Astrocyte of the spinal cord (primary cell): Measurements from ENCODE around the gene EDNRA.
A peak's percentile ranks its signal among the peaks of the same experiment; 100 is the strongest.

Experiments used
- DNase-seq: peaks from one replicate; pipeline ENCODE4 v3.0.0; 2011; ENCODE audit warnings: low read depth, low spot score
- H3K4me3 ChIP-seq: 2 replicates; pipeline ENCODE4 v1.5.1; 2011; ENCODE audit warnings: low read depth, mild to moderate bottlenecking, low read length, moderate library complexity
- in situ Hi-C: cut with HindIII; loops from 2 replicates; pipeline ENCODE4 v1.10.0; 2017; ENCODE audit warnings: low sequenced_read_pairs
- TF ChIP-seq, protein P1 (sequence below): IDR thresholded peaks from 2 replicates; pipeline ENCODE4 v1.5.1; 2012; ENCODE audit warnings: low read depth, mild to moderate bottlenecking, low read length, inconsistent platforms

Gene EDNRA

DNA sequence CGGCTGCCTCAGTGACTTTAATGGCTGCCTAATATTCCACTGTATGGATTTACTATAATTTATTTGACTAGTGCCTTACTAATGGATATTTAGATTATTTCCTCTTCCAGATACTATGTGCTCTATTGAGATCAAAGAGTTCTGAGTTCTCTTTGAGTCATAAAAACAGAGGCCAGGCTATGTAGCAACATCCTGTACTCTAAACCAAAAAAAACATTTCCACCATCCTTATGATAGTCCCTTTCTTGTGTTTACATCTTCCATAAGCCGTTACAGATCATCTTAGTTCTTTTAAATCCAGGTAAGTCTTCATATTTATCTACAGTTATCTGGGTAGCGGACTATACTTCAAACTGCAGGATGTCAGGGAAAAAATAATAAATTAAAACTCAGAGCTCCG is 79.7 kb downstream of the EDNRA start:
- TF ChIP-seq, protein P1, sequence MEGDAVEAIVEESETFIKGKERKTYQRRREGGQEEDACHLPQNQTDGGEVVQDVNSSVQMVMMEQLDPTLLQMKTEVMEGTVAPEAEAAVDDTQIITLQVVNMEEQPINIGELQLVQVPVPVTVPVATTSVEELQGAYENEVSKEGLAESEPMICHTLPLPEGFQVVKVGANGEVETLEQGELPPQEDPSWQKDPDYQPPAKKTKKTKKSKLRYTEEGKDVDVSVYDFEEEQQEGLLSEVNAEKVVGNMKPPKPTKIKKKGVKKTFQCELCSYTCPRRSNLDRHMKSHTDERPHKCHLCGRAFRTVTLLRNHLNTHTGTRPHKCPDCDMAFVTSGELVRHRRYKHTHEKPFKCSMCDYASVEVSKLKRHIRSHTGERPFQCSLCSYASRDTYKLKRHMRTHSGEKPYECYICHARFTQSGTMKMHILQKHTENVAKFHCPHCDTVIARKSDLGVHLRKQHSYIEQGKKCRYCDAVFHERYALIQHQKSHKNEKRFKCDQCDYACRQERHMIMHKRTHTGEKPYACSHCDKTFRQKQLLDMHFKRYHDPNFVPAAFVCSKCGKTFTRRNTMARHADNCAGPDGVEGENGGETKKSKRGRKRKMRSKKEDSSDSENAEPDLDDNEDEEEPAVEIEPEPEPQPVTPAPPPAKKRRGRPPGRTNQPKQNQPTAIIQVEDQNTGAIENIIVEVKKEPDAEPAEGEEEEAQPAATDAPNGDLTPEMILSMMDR = no peak
- in situ Hi-C loops = no loop called here
- peak; percentile 74 for DNase-seq
- H3K4me3 ChIP-seq = no peak overlapping the region

DNA sequence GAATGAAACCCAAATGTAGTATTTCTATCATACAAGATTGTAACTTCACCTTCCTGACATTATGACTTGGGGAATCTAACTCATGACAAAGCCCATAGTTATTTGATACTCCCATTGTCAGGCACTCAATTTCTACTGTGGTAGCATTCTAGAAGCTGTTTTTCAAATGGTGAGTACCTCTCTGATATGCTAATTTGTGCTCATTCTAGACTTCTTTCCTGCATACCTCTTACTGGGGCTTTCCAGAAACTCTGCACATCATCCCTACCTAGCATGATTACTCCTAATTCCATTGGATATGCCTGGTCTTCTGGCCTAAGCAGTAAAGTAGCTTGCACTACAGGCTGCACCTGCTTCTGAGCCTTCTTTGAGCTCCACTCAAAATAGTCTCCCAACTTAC is 85.9 kb downstream of the EDNRA start:
- in situ Hi-C loops = no loop called here
- TF ChIP-seq, protein P1 = no peak
- H3K4me3 ChIP-seq = no peak overlapping the region
- no peak for DNase-seq

DNA sequence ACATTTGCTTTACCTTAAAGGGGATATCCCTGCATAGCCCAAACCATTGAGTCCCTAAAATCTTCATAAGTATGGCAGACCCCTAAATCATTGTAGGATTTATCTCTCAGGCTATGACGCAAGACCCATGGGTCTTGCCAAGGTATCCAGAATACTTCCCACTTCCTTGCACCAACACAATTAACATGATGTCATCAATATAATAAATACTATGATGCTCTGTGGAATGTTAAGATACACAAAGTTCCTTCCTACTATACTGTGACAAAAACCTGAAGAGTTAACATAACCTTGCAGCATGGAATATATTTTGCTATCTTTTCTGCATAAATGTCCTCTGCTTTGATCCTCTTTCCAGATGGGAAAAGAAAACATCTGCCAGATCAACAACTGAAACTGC is 86.4 kb downstream of the EDNRA start:
- in situ Hi-C loops = no loop called here
- TF ChIP-seq, protein P1 = no peak
- DNase-seq = no peak
- H3K4me3 ChIP-seq = no peak overlapping the region

DNA sequence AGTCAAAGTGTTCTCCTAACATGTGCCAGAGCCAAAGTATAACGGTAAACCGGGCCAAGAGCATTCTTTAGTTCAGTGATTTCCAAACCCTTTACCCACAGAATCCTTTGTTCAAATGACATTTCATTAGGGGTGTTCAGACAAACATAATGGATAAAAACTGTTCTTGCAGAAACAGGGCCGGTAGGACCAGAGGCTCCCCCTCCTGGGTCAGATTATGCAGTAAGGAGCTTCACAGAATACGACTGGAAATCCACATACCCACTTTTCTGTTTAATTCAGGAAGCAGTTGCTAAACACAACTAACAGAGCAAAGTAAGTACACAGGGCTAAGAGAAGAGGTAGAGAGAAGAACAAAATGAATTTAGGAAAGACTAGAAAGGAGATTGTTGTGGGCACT is 89.7 kb downstream of the EDNRA start:
- H3K4me3 ChIP-seq = no peak overlapping the region
- peak; percentile 36 for DNase-seq
- in situ Hi-C loops = no loop called here
- TF ChIP-seq, protein P1 = peak; percentile 33

DNA sequence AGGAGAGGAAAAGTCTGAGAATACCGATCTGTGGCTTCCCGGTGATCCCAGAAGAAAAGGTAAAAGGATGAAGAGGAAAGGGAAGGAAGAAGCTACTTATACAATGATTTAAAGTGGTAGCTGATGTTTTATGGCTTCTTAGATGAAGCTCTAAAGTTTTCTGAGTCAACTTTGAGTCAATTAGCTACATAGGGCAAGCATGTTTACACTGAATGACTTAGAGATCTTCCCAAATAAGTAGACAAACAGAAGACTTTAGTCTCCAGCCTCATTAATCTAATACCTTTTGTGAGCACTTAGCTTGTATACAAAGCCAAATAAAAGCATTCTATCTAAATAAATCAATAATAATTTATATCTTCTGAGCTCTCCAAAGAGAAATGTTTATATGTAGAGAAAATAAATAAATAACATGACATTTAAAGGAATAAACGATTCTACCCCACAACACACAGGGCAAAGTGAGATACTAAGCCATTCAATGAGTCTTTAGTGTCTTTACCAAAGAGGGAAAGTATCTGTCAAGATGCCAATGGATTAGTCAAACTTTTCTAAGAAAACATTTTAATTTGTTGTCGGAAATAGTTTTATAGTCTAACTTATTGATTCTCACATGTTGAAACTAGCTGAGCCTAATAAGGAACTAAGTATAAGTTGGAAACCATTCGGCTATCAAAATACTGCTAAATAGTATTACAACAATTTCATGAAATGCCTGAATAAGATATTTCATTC is 90.3 kb downstream of the EDNRA start:
- in situ Hi-C loops = no loop called here
- DNase-seq = peak; percentile 31
- no peak overlapping the region for H3K4me3 ChIP-seq
- TF ChIP-seq, protein P1 = no peak

DNA sequence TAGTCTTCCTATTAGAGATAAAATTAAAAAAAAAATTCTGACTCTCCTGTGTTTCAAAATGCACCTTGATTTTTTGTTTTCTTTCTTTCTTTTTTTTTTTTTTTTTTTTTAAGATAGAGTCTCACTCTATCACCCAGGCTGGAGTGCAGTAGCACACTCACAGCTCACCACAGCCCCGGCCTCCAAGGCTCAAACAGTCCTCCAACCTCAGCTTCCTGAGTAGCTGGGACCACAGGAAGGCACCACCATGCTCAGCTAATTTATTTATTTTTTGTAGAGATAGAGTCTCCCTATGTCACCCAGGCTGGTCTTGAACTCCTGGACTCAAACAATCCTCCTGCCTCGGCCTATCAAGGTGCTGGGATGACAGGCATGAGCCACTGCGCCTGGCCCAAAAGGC is 95.2 kb downstream of the EDNRA start:
- no peak overlapping the region for H3K4me3 ChIP-seq
- no peak for DNase-seq
- in situ Hi-C loops = no loop called here
- TF ChIP-seq, protein P1 = no peak
